Measurements from ENCODE around the gene SCGN.

SCGN gene, protein sequence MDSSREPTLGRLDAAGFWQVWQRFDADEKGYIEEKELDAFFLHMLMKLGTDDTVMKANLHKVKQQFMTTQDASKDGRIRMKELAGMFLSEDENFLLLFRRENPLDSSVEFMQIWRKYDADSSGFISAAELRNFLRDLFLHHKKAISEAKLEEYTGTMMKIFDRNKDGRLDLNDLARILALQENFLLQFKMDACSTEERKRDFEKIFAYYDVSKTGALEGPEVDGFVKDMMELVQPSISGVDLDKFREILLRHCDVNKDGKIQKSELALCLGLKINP

DNA sequence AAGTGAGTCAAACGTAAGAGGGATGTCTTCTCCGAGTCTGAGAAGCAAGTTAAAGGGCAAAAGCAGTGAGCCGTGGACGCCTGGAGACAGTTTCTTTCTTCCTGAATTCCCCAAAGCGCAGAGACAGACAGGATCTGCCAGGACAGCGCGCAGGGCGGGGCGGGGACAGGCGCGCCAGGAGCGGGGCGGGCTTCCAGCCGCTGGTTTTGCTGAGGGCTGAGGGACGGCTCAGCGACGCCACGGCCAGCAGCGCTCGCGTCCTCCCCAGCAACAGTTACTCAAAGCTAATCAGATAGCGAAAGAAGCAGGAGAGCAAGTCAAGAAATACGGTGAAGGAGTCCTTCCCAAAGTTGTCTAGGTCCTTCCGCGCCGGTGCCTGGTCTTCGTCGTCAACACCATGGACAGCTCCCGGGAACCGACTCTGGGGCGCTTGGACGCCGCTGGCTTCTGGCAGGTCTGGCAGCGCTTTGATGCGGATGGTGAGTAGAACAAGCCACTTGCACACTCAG, at the start of gene SCGN:
SCGN (plus strand) TSS at position 209 of the 509 bp plus-strand sequence; CDS start at position 398, 189 bp downstream.
- DNase-seq (ENCODE audit: low read depth): peak; percentile 8

DNA sequence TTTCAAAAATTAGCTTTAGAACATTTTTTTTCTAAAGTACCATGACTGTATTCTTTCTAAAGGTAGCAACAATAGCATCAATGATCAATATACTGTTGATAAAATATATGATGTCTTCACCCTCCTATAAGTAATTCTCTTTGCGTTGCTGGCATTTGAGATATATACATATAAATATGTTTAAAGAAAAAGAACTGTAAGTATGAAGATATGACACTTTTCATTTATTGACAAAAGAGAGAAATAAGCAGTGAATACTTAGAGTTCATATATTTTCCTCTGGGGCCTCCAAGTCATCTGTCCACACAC, 49.4 kb upstream of the SCGN start:
- no peak for DNase-seq (ENCODE audit: low read depth)

DNA sequence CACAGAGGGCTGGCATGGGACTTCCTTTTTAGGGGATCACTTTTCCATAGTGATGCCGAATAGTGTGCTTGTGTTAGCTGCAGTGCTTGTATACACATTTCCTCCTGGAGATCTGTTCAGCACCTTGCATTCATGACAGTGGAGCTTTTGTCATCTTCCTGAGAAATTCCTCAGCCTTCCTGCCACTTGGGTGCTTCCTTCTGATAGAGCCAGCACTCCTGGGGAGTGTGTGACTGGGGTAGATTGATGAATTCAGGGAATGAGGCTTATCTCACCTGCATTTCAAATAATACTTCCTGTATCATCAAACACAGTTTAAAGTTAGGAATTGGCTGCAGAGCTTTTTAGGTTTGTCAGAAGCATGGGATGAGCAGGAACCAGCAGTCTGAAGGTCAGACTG, 48.8 kb upstream of the SCGN start:
- no peak for DNase-seq (ENCODE audit: low read depth)

DNA sequence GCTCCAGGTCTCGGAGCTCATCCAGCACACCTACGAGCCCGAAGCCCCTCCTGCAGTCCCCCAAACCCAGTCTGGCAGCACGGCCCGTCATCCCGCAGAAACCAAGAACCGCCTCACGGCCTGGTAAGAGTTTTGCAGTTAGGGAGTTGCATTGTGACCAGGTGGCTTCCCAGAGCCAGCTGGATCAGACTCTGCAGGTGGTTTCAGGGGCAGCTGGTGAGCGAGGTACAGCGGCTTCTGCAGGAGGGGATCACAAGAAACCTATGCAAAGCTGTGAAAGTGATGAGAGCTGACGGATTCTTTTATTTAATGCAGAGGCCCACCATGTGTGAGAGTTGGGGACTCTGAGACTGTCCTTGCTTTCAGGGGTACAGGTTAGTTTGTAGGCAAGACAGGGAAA, 45.9 kb upstream of the SCGN start:
- DNase-seq (ENCODE audit: low read depth): no peak

DNA sequence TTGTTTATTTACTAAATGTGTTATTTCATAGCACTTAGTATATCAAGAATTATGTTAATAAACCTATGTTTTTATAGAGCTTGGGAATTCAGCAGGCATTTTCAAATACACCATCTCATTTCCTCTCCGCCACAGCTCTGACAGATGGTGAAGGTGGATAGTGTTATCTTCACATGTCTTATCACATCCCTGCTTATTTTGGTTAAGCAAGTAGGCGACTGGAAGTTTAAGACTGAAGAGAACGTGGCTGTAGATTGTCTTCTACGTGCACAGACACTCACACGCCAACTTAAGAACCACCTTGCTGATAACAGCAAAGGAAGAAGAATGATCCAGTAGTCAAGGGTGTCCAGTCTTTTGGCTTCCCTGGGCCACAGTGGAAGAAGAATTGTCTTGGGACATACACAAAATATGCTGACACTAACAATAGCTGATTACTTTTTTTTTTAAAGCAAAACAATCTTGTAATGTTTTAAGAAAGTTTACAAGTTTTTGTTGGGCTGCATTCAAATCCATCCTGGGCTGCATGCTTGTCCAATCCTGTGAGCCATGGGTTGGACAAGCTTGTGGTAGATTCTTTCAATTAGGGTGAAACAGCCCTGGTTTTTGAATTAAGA, 43.3 kb upstream of the SCGN start:
- DNase-seq (ENCODE audit: low read depth): no peak

DNA sequence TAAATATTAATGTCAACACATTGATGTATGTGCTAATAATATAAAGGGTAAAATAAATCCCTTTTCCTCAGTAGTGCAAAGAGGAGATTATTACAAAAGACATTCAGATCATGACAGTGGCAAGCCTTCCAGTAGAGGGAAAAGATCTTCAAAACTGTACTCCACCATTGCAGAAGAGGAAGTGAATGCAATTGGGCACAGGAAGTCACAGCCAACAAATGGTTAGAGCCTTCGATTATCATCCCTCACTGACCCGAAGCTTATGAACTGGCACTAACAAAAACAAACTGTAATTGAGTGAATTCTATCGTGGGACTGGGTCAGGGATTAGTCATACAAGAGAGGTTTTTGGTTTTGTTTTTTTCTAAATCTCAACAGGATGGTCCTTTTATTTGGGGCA, 39.3 kb upstream of the SCGN start:
- no peak for DNase-seq (ENCODE audit: low read depth)

DNA sequence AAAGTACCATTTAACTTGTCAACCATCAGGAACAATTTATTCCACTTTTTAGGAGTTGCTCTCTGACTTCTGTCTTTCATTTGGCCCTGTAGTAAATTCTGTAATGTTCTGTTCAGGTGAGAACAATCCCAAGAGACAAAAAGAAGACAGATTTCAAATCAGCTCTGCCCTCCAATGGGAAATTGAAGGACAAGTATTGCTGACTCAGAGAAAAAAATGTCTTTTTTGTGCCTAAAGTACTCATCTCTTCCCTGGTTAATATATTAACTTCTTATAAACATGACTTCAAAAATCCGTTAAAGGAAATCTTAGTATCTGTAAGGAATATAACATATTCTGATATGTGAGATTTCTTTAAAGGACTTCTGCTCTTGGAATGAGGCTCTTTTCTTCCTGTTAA, 38.6 kb upstream of the SCGN start:
- DNase-seq (ENCODE audit: low read depth): no peak

DNA sequence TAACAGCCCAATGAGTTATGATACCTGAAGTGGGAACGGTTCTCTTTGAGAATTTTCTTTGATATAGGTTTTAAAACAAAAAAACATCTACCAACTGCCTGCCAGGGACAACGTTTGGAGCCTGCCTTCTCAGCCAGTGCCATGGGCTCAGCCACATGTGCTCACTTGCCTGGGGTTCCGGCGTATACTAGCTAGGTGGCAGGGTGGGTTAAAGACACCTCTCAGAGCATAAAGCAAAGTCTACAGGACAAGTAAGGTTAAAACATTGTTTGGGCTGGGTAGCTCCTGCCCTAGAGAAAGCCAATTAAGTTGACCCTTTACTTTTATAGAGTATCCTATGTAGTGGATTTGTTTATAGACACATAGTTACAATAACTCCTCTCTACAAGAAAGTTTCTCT, 38.0 kb upstream of the SCGN start:
- no peak for DNase-seq (ENCODE audit: low read depth)

DNA sequence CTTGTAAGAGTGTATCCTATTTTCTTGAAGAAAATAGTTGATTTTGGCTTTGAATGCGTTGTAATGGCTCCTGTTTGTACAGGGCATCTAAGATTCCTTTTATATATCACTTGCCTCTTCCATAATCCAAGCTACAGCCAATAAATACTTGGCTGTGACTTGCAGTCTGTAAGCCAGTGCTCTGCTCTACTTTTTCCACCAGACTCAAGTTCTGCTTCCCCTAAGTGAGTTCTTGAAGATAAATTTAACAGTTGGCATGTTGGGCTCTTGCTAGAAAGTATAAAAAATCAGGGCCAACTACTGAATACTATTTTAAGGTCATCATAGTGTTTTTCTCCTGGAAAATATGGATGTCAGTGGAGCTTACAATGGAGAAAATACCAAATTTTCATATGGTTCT, 36.5 kb upstream of the SCGN start:
- DNase-seq (ENCODE audit: low read depth): no peak

DNA sequence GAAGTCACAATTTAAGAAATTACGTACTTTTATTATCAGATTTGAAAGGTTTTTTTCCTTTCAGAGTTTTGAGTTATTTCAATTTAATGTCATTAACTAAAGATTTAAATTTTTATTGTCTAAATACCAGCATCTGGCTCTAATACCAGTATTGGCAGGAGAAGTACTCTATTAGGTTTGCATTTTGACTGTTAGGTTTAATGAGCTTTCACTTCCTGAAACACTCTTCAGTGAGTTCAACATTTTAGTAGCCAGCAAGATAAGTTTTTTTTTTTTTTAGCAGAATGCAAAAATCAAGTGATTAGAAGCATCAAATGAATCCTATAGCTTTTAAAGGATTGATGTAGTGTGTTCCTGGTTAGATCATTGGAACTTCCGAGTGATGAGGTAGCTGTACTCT, 34.0 kb upstream of the SCGN start:
- DNase-seq (ENCODE audit: low read depth): no peak

DNA sequence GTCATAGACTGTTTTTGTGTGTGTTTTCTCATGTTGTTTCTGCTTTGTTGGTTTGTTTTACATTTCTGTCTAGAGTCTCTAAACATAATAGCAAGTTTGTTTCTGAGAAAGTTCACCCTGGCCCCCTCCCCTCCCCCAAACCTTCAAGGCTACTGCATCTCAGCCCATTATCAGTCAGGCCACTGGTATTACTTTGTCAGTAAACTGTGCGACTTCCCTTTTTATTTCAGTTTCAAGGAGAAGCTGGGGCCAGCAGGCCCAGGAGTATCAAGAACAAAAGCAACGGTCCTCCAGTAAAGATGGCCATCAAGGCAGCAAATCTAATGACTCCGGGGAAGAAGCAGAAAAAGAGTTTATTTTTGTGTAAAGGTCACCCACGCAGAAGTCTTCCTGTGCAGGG, 32.8 kb upstream of the SCGN start:
- DNase-seq (ENCODE audit: low read depth): no peak

DNA sequence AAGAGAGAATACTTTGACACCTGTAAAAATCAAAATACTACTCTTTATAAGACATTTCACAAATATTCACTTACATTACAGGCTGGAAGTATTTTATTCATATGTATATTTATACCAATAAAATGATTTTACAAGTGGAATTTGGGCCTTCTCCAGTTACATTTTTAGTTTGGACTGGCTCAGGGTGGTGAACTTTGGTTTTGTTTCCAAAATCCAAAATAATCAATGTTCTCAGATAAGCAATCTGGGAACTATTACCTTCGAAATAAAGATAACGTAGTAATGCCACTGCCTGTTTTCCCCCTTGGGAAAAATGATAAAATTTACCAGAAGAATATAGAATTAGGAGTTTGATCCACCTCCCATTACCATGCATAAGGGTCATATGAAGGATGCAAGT, 31.6 kb upstream of the SCGN start:
- DNase-seq (ENCODE audit: low read depth): no peak

DNA sequence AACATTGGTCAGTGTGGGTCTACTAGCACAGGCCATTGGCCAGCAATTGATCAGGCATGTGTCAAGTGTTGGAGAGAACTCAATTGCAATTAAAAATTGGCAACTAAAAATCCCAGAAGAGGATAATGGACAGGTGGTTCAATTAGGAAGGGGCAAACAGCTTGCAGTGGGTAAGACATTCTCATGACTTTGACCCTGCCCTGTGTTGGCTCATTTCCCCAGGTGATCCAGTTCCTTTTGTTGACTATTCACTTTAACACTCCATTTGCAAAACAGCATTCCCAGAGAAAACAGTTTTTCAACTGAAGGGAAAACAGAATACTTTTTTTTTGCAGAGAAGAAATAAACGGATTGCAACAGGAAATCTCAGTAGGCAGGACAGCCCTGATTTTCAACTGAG, 28.9 kb upstream of the SCGN start:
- DNase-seq (ENCODE audit: low read depth): no peak

DNA sequence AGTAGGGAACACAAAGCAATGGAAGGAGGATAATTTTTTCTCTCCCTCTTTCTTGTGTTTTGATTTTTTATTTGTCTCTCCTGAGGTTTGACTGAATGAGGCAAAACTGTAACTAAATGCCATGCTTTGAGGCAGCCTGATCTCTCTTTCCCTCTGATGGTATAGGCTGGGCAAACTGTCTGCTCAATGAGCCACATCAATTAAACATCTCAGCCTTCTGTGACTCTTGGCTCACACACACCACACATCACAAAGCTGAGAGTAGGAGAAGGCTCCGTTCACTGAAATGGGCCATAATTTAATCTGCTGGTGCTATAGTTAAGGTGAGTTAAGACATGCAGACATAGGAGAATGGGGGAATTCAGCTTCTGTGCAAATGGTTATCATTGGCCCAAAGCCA, 28.1 kb upstream of the SCGN start:
- DNase-seq (ENCODE audit: low read depth): no peak

DNA sequence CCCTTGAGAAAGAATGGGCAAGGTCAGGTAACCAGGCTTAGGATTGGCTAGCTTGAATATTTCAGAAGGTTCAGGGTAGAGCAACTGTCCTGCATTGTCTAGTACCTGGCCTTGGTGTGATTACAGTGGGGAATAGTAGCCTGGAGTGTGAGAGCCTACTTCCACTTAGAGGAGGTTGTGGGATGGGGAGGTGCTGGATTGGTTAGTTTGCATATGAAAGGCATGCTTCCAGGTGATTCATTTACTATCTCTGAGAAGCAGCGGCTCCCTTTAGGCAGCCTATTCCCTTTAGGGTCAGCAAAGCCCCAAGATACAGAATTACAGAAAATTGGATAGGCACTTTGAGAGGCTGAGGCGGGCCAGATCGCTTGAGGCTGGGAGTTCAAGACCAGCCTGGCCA, 25.0 kb upstream of the SCGN start:
- no peak for DNase-seq (ENCODE audit: low read depth)

DNA sequence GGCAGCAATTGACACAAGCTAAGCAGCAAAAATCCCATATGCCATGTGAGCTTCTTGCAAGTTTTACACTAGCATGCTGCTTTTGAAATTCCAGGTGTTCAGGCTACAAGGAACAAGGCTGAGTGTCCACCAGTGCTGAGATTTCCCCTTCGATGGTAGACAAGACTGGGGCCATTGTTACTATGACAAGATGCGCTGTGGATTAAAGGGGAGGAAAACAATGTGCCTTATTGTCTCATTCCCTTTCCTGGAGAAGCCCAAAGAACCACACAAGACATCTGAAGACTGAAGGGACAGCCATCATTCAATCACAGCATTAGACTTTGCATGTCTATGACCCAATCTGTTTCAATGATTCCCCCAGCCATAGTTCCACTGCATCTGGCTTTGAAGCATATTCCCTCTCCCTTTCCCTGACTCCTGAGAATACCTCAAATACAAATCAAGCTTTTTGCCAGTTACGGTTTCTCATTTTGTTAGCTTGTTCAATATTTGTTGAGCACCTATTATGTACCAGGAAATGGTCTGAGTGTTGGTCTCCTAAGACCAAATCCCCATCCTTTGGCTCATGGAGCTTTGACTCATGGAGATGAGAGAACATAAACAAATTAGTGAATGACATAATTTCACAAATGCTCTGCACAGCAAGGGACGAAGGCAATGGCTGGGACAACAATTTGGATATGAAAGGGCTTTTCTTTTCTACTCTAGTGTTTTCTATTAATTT, 23.4 kb upstream of the SCGN start:
- no peak for DNase-seq (ENCODE audit: low read depth)

DNA sequence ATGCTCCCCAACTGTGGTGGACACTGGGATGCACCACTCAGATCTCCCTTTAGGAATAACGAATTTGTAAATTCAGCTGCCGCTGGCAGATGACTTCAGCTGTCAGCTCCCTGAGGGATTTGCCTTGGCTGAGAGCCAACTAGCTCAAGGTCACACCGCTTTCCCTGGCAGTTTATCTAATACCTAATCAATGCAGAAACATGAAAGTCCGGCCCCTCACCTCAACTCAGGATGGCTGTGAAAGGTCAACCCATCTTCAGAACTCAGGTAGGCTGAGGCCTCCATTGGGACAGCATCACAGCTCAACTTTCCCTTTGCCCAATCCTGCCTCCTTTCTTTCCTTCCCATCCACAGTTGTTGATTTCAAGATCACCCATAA, 22.8 kb upstream of the SCGN start:
- no peak for DNase-seq (ENCODE audit: low read depth)

DNA sequence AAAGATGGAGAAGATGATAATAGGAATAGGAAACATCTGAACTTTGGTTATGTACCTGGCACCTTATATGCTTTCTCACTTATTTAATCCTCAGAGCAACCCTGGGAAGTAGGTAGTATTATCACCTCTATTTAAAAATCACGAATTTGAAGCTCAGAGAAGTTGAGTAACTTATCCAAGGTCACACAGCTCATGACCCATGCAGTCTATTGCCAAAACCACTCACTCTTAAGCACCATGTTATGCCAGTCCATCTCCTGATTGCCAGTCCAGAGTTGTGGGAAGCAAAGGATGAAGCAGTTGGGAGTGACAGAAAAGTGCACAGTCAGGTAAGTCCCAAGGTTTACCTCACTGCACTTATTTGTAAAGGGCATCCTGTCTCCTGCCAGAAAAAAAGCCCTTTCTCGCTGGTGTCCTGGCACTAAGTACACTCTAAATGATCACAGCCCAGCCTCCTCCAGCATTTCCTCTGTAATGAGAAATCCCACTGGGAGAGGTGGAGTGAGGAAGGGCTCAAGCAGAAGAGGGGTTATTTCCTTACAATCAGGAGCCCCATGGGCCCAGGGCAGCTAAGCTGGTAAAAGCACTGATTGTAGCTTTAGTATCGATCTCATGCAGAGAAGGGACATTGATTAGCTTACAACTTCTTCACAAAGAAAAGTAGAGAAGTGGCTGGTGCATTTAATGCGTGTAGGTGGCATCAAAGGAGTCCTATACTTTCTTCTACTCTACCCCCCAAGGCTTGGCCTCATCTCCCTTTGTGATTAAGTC, 21.3 kb upstream of the SCGN start:
- DNase-seq (ENCODE audit: low read depth): no peak

DNA sequence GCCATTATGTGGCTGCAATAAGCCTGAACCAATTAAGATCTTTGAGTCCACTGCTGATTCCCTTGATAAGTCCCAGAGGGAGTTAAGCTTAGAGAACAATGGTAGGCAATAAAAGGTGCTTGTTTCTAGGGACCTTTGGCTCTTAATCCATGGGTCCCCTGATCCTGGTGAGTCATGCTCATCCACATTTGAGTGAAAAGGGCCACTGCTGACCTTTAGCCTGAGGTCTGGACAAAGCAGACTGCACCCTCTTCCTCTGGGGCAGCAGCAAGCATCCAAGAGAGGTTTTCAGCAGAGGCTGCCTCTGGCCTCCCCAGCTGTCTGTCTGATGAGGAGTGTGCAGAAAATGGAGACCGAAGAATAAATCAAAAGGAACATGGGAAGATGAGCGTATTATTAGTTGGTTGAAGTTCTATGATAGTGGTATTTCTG, 16.1 kb upstream of the SCGN start:
- DNase-seq (ENCODE audit: low read depth): no peak

DNA sequence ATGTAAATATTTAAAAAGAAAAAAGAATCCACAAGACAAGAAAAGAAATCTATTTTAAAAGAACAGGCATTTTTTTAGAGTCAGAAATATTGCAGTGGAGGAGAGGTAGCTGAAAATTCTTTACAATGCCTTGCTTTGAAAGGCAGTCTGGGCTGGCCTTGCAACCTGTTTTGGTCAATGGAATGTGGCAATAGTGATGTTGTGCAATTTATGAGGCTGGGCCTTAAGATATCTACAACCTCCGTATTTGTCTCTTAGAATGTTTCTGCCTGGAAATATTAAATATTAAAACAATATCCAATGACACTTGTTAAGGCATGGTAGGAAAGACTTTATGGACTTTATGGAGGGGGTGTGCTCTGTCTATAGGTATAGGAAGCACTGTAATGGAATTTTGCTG, 14.8 kb upstream of the SCGN start:
- no peak for DNase-seq (ENCODE audit: low read depth)

DNA sequence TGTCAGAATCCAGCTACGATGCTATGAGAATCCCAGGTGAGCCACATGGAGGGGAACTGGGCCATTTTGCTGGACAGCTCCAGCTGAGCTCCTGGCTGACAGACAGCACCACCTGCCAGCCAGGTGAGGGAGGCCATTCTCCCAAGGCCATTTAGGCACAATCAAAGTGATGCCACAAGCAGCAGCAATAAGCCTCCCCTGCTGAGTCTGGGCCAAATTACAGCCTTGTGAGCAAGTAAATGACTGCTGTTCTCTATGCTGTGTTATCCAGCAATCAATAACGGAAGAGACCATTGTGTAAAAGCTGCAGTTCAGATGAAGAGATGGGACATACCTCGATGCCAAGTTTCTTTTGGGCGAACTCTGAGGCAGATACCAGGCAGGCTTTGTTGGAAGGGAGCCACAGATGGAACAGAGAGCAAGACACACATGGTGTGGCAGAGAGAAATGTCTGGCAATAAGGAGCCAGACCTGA, 14.0 kb upstream of the SCGN start:
- DNase-seq (ENCODE audit: low read depth): no peak

DNA sequence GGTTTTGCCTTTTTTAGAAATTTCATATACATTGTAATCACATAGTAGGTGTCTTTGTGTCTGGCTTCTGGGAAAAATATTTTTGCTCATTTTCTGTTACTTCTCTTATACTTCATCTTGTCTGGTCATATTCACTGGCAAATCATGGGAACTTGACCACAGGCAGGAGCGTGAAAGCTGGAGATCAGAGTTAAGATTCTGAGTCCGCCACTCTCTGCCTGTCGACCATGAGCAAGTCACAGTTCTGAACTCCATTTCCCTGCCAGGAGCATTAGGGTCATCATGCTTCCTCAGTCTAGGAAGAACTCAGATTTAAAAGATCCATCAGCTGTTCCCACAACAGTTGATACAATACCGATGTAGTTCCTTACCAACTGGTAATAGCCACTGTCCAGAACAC, 12.4 kb upstream of the SCGN start:
- no peak for DNase-seq (ENCODE audit: low read depth)

DNA sequence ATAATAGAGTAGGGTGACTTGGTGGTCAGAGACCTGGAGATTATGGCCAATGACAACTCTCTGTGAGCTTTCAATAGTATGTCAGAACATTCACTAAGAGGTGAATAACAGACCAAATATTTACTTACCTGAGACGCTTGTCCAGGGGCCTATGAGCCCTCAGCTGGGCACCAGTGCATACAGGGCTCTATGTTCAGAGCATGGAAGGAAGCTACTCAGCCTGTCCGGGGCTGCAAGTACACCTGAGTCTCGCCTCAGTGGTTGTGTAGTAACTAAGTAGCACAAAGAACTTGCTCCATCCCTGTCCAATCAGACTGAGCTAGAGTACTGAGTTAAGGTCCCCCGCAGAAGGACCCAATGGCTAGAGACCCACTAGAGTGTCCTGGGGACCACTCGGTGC, 11.6 kb upstream of the SCGN start:
- no peak for DNase-seq (ENCODE audit: low read depth)
